ENCODE data around the gene FGF11.

DNA sequence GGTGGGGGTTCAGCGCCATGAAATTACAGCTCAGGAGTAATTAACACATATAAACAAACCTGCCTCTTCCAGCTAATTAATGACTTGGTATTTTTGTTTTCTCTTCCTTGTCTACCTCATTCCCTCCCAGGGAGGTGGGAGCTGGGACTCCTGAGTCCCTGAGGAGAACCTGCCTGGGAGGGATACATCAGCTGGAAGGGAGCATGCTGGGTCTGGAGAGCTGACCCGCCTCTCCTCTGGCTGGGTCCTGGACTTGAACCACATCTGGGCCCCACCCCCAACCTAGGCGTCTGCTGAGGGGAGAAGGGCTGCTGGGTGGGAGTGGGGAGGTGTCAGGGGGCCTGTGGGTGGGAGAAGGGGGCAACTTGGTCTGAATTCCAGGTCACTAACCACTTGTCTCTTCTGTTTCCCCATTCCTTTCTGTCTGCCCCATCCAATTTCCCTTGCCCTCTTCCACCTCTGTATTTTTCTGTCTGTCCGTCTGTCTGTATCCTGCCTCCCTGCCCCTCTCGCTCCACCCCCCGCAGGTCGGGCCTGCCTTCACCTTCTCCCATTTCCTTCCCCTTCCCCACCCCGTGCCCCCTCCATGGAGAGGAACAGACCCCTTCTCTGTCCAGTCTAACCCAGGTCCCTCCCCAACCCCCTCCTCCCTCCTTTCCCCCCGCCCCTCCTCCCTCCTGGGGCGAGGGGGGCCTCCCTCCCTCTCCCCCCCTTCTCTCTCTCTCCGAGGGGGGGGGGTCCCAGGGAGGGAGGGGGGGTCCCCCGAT lies 31.6 kb upstream of the FGF11 start, which contains the start of gene NLGN2:
- TF ChIP-seq, protein P1, sequence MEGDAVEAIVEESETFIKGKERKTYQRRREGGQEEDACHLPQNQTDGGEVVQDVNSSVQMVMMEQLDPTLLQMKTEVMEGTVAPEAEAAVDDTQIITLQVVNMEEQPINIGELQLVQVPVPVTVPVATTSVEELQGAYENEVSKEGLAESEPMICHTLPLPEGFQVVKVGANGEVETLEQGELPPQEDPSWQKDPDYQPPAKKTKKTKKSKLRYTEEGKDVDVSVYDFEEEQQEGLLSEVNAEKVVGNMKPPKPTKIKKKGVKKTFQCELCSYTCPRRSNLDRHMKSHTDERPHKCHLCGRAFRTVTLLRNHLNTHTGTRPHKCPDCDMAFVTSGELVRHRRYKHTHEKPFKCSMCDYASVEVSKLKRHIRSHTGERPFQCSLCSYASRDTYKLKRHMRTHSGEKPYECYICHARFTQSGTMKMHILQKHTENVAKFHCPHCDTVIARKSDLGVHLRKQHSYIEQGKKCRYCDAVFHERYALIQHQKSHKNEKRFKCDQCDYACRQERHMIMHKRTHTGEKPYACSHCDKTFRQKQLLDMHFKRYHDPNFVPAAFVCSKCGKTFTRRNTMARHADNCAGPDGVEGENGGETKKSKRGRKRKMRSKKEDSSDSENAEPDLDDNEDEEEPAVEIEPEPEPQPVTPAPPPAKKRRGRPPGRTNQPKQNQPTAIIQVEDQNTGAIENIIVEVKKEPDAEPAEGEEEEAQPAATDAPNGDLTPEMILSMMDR (IDR thresholded peaks at IDR 0.05), result no peak
- TF ChIP-seq POLR2A (IDR thresholded peaks at IDR 0.05), result no peak
- no peak for TF ChIP-seq POLR2AphosphoS5 (IDR thresholded peaks at IDR 0.05)

All from upper lobe of left lung (tissue), 4 donors.